Measurements from ENCODE around the gene ACAA1. TPM values are rescaled to one million over a fixed set of nuclear protein-coding genes. Genes with fewer than 3 reads are reported as not detected.

ACAA1 gene
- total and polyA plus RNA-seq, 2 of the 13 experiments (the other 11 are each of a cell fraction or from before 2014, with no cell fraction given), result 60.8 to 188 TPM

DNA sequence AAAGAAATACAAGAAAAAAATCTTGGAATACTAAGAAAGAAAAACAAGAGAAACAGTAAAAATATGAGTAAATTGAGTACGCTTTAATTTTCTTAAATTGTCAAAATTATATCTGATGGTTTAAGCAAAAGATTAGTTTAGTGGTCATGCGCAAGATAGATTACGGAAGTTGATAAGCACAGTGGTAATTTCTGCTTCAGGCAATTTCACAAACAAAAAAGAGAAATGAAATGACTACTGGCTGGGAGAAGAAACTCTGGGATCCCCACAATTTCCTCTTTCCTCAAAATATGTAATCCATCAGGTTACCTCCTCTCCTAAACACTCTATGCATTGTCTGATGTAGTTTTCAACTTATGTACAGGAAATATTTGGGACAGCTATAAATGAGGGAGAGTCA, 10.5 kb upstream of the ACAA1 start:
- Histone ChIP-seq H3K4me1 (ENCODE audit: insufficient read depth, low read length) (peaks cover 7% of the 10 kb centered on the region; the same call in 1 of the 2 replicates), H3K4me3 (replicated peaks in 1 of 3; ENCODE audit: insufficient read depth in 1 of 3, low read depth in 2 of 3, low read length in 3 of 3) (no peak overlapping the region), H3K36me3 (replicated peaks in 1 of 2; ENCODE audit: control insufficient read depth in 1 of 2, insufficient read depth in 2 of 2, low read length in 2 of 2) (no peaks in the 10 kb centered on the region), H3K27me3 (ENCODE audit: control insufficient read depth in 1 of 2, insufficient read depth in 2 of 2, low read length in 2 of 2) (no peaks in the 10 kb centered on the region), H3K9me3 (ENCODE audit: low read length) (0 out of 2 replicates have a peak, but pooled peaks cover 9% of the 10 kb centered on the region), H2AFZ (ENCODE audit: low read length) (no peak overlapping the region), H3K4me2 (ENCODE audit: low read depth, low read length) (no peak overlapping the region), H3K79me2 (ENCODE audit: insufficient read depth, low read length) (no peaks in the 10 kb centered on the region), H3K9ac (ENCODE audit: insufficient read depth, low read depth, low read length) (no peak overlapping the region), H4K20me1 (ENCODE audit: insufficient read depth, low read length) (no peaks in the 10 kb centered on the region), H3K27ac (ENCODE audit: extremely low read length, insufficient read depth, low read length) (no peak overlapping the region)
- in situ Hi-C loops (cut with HindIII; ENCODE audit: extremely low pct_ligation_motif_present, low pct_unique_long_range_greater_than_20kb) (loop anchor here (25.0 kb wide), 1 partner anchor 315 kb away; the partner anchor contains the start of gene ACVR2B), intact Hi-C loops (cut with micrococcal nuclease; ENCODE audit: unreplicated experiment) (no loop called here)
- BruUV-seq (replicated peaks), result no TSS peak
- ATAC-seq, result no peak
- TF ChIP-seq MED1 (CRISPR knock-in tag; IDR thresholded peaks at IDR 0.05) (no peak), ZSCAN29 (CRISPR knock-in tag; conservative IDR thresholded peaks at IDR 0.05) (no peak), FOXK2 (IDR thresholded peaks at IDR 0.05) (no peak)
- TF ChIP-seq, protein P1, sequence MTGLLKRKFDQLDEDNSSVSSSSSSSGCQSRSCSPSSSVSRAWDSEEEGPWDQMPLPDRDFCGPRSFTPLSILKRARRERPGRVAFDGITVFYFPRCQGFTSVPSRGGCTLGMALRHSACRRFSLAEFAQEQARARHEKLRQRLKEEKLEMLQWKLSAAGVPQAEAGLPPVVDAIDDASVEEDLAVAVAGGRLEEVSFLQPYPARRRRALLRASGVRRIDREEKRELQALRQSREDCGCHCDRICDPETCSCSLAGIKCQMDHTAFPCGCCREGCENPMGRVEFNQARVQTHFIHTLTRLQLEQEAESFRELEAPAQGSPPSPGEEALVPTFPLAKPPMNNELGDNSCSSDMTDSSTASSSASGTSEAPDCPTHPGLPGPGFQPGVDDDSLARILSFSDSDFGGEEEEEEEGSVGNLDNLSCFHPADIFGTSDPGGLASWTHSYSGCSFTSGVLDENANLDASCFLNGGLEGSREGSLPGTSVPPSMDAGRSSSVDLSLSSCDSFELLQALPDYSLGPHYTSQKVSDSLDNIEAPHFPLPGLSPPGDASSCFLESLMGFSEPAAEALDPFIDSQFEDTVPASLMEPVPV (CRISPR knock-in tag; IDR thresholded peaks at IDR 0.05), result no peak
- 97% methylated on average over 3 of the region's 3 CpGs for WGBS (ENCODE audit: low lambda C conversion rate)
- no peak for DNase-seq (ENCODE audit: low spot score)
- FAIRE-seq, result no peak
- ChIA-PET CTCF (ENCODE audit: low intra/inter-chr PET ratio, low total read pairs) (no interaction called here), POLR2A (no interaction called here)

DNA sequence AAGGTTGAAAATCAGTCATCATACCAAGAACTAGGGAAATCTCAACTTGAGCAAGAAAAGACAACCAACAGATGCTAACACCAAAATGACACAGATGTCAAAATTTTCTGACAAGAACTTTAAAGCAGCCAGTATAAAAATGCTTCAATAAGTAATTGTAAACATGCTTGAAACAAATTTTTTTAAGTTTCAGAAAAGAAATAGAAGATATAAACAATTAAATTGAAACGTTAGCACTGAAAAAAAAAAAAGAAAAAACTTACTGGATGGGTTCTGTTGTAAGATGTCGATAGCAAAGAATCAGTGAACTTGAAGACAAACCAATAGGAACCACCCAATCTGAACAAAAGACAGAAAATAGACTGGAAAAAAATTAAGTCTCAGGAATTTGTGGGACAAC, 9.6 kb upstream of the ACAA1 start:
- BruUV-seq (replicated peaks), result no TSS peak
- H3K9me3 ChIP-seq (ENCODE audit: low read length), result 0 out of 2 replicates have a peak, but pooled peaks cover 9% of the 10 kb centered on the region
- H3K4me2 ChIP-seq (ENCODE audit: low read depth, low read length), result no peak overlapping the region
- H3K79me2 ChIP-seq (ENCODE audit: insufficient read depth, low read length), result no peaks in the 10 kb centered on the region
- H3K27me3 ChIP-seq (ENCODE audit: control insufficient read depth in 1 of 2, insufficient read depth in 2 of 2, low read length in 2 of 2), result no peaks in the 10 kb centered on the region
- POLR2A ChIA-PET, result no interaction called here
- no peak overlapping the region for H3K9ac ChIP-seq (ENCODE audit: insufficient read depth, low read depth, low read length)
- 7% methylated on average over 2 of the region's 2 CpGs for WGBS (ENCODE audit: low lambda C conversion rate)
- in situ Hi-C loops (cut with HindIII; ENCODE audit: extremely low pct_ligation_motif_present, low pct_unique_long_range_greater_than_20kb), result loop anchor here (25.0 kb wide), 1 partner anchor 316 kb away; the partner anchor contains the start of gene ACVR2B
- intact Hi-C loops (cut with micrococcal nuclease; ENCODE audit: unreplicated experiment), result no loop called here
- H3K36me3 ChIP-seq (replicated peaks in 1 of 2; ENCODE audit: control insufficient read depth in 1 of 2, insufficient read depth in 2 of 2, low read length in 2 of 2), result peaks cover 1 to 4% of the 10 kb centered on the region in 2 experiments; a peak in 3 of 5 replicates
- H3K27ac ChIP-seq (ENCODE audit: extremely low read length, insufficient read depth, low read length), result no peak overlapping the region
- no peak overlapping the region for H3K4me3 ChIP-seq (replicated peaks in 1 of 3; ENCODE audit: insufficient read depth in 1 of 3, low read depth in 2 of 3, low read length in 3 of 3)
- FAIRE-seq (no peak), DNase-seq (ENCODE audit: low spot score) (no peak), ATAC-seq (no peak)
- peaks cover 7% of the 10 kb centered on the region; the same call in 1 of the 2 replicates for H3K4me1 ChIP-seq (ENCODE audit: insufficient read depth, low read length)
- CTCF ChIA-PET (ENCODE audit: low intra/inter-chr PET ratio, low total read pairs), result no interaction called here
- no peak overlapping the region for H2AFZ ChIP-seq (ENCODE audit: low read length)
- no peaks in the 10 kb centered on the region for H4K20me1 ChIP-seq (ENCODE audit: insufficient read depth, low read length)
- no peak for TF ChIP-seq CENPT (CRISPR knock-in tag; IDR thresholded peaks at IDR 0.05; ENCODE audit: low read depth)
- TF ChIP-seq, protein P2, sequence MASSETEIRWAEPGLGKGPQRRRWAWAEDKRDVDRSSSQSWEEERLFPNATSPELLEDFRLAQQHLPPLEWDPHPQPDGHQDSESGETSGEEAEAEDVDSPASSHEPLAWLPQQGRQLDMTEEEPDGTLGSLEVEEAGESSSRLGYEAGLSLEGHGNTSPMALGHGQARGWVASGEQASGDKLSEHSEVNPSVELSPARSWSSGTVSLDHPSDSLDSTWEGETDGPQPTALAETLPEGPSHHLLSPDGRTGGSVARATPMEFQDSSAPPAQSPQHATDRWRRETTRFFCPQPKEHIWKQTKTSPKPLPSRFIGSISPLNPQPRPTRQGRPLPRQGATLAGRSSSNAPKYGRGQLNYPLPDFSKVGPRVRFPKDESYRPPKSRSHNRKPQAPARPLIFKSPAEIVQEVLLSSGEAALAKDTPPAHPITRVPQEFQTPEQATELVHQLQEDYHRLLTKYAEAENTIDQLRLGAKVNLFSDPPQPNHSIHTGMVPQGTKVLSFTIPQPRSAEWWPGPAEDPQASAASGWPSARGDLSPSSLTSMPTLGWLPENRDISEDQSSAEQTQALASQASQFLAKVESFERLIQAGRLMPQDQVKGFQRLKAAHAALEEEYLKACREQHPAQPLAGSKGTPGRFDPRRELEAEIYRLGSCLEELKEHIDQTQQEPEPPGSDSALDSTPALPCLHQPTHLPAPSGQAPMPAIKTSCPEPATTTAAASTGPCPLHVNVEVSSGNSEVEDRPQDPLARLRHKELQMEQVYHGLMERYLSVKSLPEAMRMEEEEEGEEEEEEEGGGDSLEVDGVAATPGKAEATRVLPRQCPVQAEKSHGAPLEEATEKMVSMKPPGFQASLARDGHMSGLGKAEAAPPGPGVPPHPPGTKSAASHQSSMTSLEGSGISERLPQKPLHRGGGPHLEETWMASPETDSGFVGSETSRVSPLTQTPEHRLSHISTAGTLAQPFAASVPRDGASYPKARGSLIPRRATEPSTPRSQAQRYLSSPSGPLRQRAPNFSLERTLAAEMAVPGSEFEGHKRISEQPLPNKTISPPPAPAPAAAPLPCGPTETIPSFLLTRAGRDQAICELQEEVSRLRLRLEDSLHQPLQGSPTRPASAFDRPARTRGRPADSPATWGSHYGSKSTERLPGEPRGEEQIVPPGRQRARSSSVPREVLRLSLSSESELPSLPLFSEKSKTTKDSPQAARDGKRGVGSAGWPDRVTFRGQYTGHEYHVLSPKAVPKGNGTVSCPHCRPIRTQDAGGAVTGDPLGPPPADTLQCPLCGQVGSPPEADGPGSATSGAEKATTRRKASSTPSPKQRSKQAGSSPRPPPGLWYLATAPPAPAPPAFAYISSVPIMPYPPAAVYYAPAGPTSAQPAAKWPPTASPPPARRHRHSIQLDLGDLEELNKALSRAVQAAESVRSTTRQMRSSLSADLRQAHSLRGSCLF (CRISPR knock-in tag; IDR thresholded peaks at IDR 0.05; ENCODE audit: borderline replicate concordance), result no peak
- TF ChIP-seq ZNF333 (CRISPR knock-in tag; IDR thresholded peaks at IDR 0.05; ENCODE audit: borderline replicate concordance), result no peak
- TF ChIP-seq, protein P3, sequence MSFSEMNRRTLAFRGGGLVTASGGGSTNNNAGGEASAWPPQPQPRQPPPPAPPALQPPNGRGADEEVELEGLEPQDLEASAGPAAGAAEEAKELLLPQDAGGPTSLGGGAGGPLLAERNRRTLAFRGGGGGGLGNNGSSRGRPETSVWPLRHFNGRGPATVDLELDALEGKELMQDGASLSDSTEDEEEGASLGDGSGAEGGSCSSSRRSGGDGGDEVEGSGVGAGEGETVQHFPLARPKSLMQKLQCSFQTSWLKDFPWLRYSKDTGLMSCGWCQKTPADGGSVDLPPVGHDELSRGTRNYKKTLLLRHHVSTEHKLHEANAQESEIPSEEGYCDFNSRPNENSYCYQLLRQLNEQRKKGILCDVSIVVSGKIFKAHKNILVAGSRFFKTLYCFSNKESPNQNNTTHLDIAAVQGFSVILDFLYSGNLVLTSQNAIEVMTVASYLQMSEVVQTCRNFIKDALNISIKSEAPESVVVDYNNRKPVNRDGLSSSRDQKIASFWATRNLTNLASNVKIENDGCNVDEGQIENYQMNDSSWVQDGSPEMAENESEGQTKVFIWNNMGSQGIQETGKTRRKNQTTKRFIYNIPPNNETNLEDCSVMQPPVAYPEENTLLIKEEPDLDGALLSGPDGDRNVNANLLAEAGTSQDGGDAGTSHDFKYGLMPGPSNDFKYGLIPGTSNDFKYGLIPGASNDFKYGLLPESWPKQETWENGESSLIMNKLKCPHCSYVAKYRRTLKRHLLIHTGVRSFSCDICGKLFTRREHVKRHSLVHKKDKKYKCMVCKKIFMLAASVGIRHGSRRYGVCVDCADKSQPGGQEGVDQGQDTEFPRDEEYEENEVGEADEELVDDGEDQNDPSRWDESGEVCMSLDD (CRISPR knock-in tag; IDR thresholded peaks at IDR 0.05; ENCODE audit: borderline replicate concordance), result no peak
